IPS-11a (cell line): ENCODE results near the gene TRMT11.

Experiments used
- H3K4me3 ChIP-seq: one replicate; pipeline ENCODE4 v1.5.1; 2013; ENCODE audit warnings: low read depth, low read length, control low read depth

Gene TRMT11

GRCh38 chr6:126072172-126072571, 85.8 kb downstream of the TRMT11 start:
- no peak overlapping the region for H3K4me3 ChIP-seq

GRCh38 chr6:126072834-126073233, 86.5 kb downstream of the TRMT11 start:
- no peak overlapping the region for H3K4me3 ChIP-seq

GRCh38 chr6:126075335-126076071, 89.2 kb downstream of the TRMT11 start:
- H3K4me3 ChIP-seq, result no peak overlapping the region

- H3K4me3 ChIP-seq, result no peak overlapping the region
These were observed 90.8 kb downstream of the TRMT11 start for GRCh38 chr6:126076992-126077664.

GRCh38 chr6:126077810-126078776, 91.8 kb downstream of the TRMT11 start:
- H3K4me3 ChIP-seq, result no peak overlapping the region

- H3K4me3 ChIP-seq, result no peak overlapping the region
These were observed 97.5 kb downstream of the TRMT11 start for GRCh38 chr6:126083875-126084274.

- no peak overlapping the region for H3K4me3 ChIP-seq
These were observed 100.2 kb downstream of the TRMT11 start for GRCh38 chr6:126086560-126086959.
